Esophagus squamous epithelium (tissue), 5 donors: ENCODE results near the gene CNST. TPM values are rescaled to one million over a fixed set of nuclear protein-coding genes. Genes with fewer than 3 reads are reported as not detected.
A peak's percentile ranks its signal among the peaks of the same experiment; 100 is the strongest.

Experiments used
- DNase-seq: peaks from one replicate; lab custom pipeline; 2025; lab: John Stamatoyannopoulos, UW
- H3K27ac ChIP-seq, 4 donors: fragments of 200-600 bp; sonication (generic); one replicate each; pipeline ENCODE4 v1.5.1; 2016 to 2019; ENCODE audit warnings: mild to moderate bottlenecking in 1 of 4
- H3K27me3 ChIP-seq, 4 donors: fragments of 200-600 bp; sonication (generic); 1 replicate in 3 of 4; 2 replicates in 1 of 4; pipeline versions ENCODE4 v1.5.1 to v1.6.0; 2017 to 2021; ENCODE audit warnings: antibody characterized with exemption in 1 of 4
- H3K36me3 ChIP-seq, 3 donors: fragments of 200-600 bp; sonication (generic); one replicate each; pipeline ENCODE4 v1.5.1; 2016 to 2019
- H3K4me1 ChIP-seq, 3 donors: fragments of 200-600 bp; sonication (generic); one replicate each; pipeline ENCODE4 v1.5.1; 2017 to 2019
- H3K4me3 ChIP-seq, 4 donors: fragments of 200-600 bp; sonication (generic); 1 replicate in 3 of 4; 2 replicates in 1 of 4; pipeline ENCODE4 v1.5.1; 2016 to 2019; ENCODE audit warnings: mild to moderate bottlenecking in 2 of 4, moderate library complexity in 1 of 4
- H3K9me3 ChIP-seq, 3 donors: fragments of 200-600 bp; sonication (generic); one replicate each; pipeline ENCODE4 v1.5.1; 2016 to 2019
- CTCF ChIP-seq, 6 experiments: fragments of 450-650 bp in 4 of 6; fragments of 200-600 bp in 2 of 6; sonication (generic) in 2 of 6; IDR thresholded peaks; one replicate each; pipeline ENCODE4 v1.5.1; 2016 to 2019; ENCODE audit warnings: antibody characterized with exemption in 6 of 6, mild to moderate bottlenecking in 4 of 6, moderate library complexity in 4 of 6
- POLR2A ChIP-seq, 4 donors: fragments of 450-650 bp; IDR thresholded peaks; one replicate each; pipeline ENCODE4 v1.6.1; 2017; ENCODE audit warnings: antibody characterized with exemption in 4 of 4, mild to moderate bottlenecking in 4 of 4, moderate library complexity in 3 of 4
- WGBS, 2 donors: methylation state at CpG; one replicate each; pipeline ENCODE4 v1.1.5; 2018; 5-methylcytosine and 5-hydroxymethylcytosine counted together
- intact Hi-C: fragments of 100-400 bp; cut with DNase I; formaldehyde crosslinking; loops from one replicate; pipeline ENCODE4 v1.15.0; 2022
- total RNA-seq, 4 donors: library from RNA; depleted of rRNA; stranded (reverse); fragments of >200 nt; gene quantifications; one replicate each; pipeline ENCODE4 v1.1.0, GENCODE V29; 2016
- donor health status: DM: yes; HTN: yes; CAD: no.

CNST gene
- total RNA-seq, 4 donors from 2014 or later, result 7.5 to 31.5 (median 12.4) TPM

- Histone ChIP-seq H3K4me1 (peaks cover 0 to 27% (median 5%) of the 10 kb centered on the region in 3 donors), H3K4me3 (peak overlapping the region in 3 of 4 donors; percentile 26 to 61 (median 30)), H3K27me3 (no peaks in the 10 kb centered on the region), H3K27ac (peak overlapping the region in 3 of 4 donors; percentile 24 to 61 (median 52)), H3K9me3 (no peaks in the 10 kb centered on the region), H3K36me3 (no peaks in the 10 kb centered on the region)
- TF ChIP-seq CTCF (IDR thresholded peaks at IDR 0.05) (peak; percentile 61 to 83 (median 79)), POLR2A (IDR thresholded peaks at IDR 0.05) (no peak)
- intact Hi-C loops, result loop anchor here (5.0 kb wide), 1 partner anchor 202 kb away; no protein-coding TSS in a partner anchor
- WGBS, 2 donors, result 5 to 7% methylated on average over 18 of the region's 18 CpGs
- peak; percentile 44 for DNase-seq
Observed at GRCh38 chr1:246699095-246699735, 133.0 kb downstream of the CNST start.

- no peak for DNase-seq
- Histone ChIP-seq H3K9me3 (no peaks in the 10 kb centered on the region), H3K27me3 (no peaks in the 10 kb centered on the region), H3K36me3 (no peaks in the 10 kb centered on the region), H3K27ac (no peak overlapping the region), H3K4me1 (peaks cover 0 to 9% (median 4%) of the 10 kb centered on the region in 3 donors), H3K4me3 (no peak overlapping the region)
- WGBS, 2 donors, result 40 to 49% methylated on average over 8 of the region's 8 CpGs
- TF ChIP-seq POLR2A (IDR thresholded peaks at IDR 0.05) (no peak), CTCF (IDR thresholded peaks at IDR 0.05) (no peak)
- intact Hi-C loops, result no loop called here
Observed at GRCh38 chr1:246703581-246703980, 137.3 kb downstream of the CNST start.

- intact Hi-C loops, result no loop called here
- 40 to 42% methylated on average over 3 of the region's 3 CpGs for WGBS, 2 donors
- no peak overlapping the region for H3K4me3 ChIP-seq
- H3K27me3 ChIP-seq, result no peaks in the 10 kb centered on the region
- no peaks in the 10 kb centered on the region for H3K9me3 ChIP-seq
- no peaks in the 10 kb centered on the region for H3K4me1 ChIP-seq
- no peak for TF ChIP-seq CTCF (IDR thresholded peaks at IDR 0.05)
- no peak for TF ChIP-seq POLR2A (IDR thresholded peaks at IDR 0.05)
- H3K27ac ChIP-seq, result no peak overlapping the region
- H3K36me3 ChIP-seq, result no peaks in the 10 kb centered on the region
- no peak for DNase-seq
Observed at GRCh38 chr1:246705368-246705767, 139.1 kb downstream of the CNST start.

GRCh38 chr1:246708166-246708565 lies 141.9 kb downstream of the CNST start:
- no peaks in the 10 kb centered on the region for H3K4me1 ChIP-seq
- 83 to 93% methylated on average over 6 of the region's 6 CpGs for WGBS, 2 donors

More at GRCh38 chr1:246708166-246708565, 141.9 kb downstream of the CNST start:
- Histone ChIP-seq H3K27ac (no peak overlapping the region), H3K27me3 (peaks cover 0 to 10% (median 0%) of the 10 kb centered on the region in 4 donors), H3K9me3 (no peaks in the 10 kb centered on the region), H3K36me3 (no peaks in the 10 kb centered on the region), H3K4me3 (no peak overlapping the region)
- intact Hi-C loops, result no loop called here
- TF ChIP-seq CTCF (IDR thresholded peaks at IDR 0.05) (no peak), POLR2A (IDR thresholded peaks at IDR 0.05) (no peak)
- no peak for DNase-seq
